ENCODE data around the gene NIPAL4.

The NIPAL4 gene

DNA sequence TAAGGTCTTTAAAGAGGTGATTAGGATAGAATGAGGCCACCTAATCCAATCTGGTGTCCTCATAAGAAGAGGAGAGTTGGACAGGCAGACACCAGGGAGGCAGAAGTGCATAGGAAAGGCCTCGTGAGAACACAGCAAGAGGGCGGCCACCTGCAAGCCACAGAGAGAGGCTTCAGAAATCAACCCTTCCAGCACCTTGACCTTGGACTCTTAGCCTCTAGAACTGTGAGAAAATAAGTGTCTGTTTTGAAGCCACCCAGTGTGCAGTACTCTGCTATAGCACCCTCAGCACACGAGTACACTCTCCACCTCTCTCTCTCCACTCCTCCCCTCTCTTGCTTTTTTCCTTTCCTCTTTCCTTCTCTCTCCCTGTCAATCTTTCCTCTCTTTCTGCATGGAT lies 26.8 kb downstream of the NIPAL4 start:
- Histone ChIP-seq H3K27ac (no peak overlapping the region), H3K4me1 (ENCODE audit: control insufficient read depth in 1 of 2, insufficient read depth in 1 of 2, low read depth in 1 of 2, low read length in 1 of 2) (peaks cover 9 to 11% of the 10 kb centered on the region in 2 experiments), H3K36me3 (peaks cover 99% of the 10 kb centered on the region), H3K27me3 (no peaks in the 10 kb centered on the region), H3K9me3 (no peaks in the 10 kb centered on the region), H3K4me3 (ENCODE audit: low read depth in 1 of 2, low read length in 1 of 2) (no peak overlapping the region)
- no peak for TF ChIP-seq CTCF (IDR thresholded peaks at IDR 0.05)

DNA sequence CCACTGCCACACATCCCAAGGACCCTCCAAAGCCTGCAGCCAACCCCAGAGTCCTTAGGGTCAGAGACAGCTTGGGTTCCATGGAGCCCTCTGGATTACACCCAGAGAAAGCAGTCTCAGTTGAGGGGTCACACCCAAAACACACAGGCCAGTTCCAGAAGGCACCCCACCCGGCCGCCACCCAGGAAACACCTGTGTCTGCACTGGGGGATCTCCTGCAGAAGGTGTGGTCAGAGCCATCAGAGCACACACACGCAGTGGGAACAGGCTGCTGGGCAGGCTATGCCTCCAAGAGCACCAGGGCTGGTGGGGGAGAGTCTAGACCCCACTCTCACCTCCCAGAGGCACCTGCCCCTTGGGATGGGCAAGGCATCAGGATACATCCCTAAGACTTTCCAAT lies 27.3 kb downstream of the NIPAL4 start:
- Histone ChIP-seq H3K4me3 (ENCODE audit: low read depth in 1 of 2, low read length in 1 of 2) (no peak overlapping the region), H3K27me3 (no peaks in the 10 kb centered on the region), H3K27ac (no peak overlapping the region), H3K4me1 (ENCODE audit: control insufficient read depth in 1 of 2, insufficient read depth in 1 of 2, low read depth in 1 of 2, low read length in 1 of 2) (peaks cover 9 to 11% of the 10 kb centered on the region in 2 experiments), H3K9me3 (no peaks in the 10 kb centered on the region), H3K36me3 (peaks cover 100% of the 10 kb centered on the region)
- no peak for TF ChIP-seq CTCF (IDR thresholded peaks at IDR 0.05)

DNA sequence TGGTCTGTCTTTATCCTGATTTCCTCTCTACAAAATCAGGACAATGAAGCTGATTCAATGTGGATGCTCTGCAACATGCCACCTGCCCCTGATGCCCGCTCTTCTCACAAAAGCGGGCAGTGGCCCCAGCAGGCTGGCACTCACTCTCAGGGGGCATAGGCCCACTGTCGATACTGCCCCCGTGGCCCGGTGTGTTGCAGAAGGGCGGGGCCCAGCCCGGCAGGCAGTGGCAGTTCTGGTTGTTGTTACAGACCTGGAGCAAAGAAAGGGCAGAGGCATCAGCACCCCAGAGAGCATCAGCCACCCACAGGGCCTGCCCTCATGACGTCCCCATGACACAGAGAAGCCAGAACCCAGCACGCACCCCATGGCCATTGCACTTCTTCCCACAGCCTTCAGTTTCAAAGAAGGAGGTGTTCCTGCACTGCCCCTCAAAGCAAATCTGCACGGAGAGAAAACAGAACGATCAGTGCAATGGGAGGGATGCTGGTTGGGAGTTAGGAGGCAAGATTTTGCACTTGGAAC lies 31.5 kb downstream of the NIPAL4 start:
- Histone ChIP-seq H3K27ac (no peak overlapping the region), H3K36me3 (peaks cover 95% of the 10 kb centered on the region), H3K4me1 (ENCODE audit: control insufficient read depth in 1 of 2, insufficient read depth in 1 of 2, low read depth in 1 of 2, low read length in 1 of 2) (peaks cover 22 to 25% of the 10 kb centered on the region in 2 experiments), H3K9me3 (no peaks in the 10 kb centered on the region), H3K27me3 (no peaks in the 10 kb centered on the region), H3K4me3 (ENCODE audit: low read depth in 1 of 2, low read length in 1 of 2) (no peak overlapping the region)
- TF ChIP-seq CTCF (IDR thresholded peaks at IDR 0.05): no peak

- peaks cover 22 to 25% of the 10 kb centered on the region in 2 experiments for H3K4me1 ChIP-seq (ENCODE audit: control insufficient read depth in 1 of 2, insufficient read depth in 1 of 2, low read depth in 1 of 2, low read length in 1 of 2)
- no peaks in the 10 kb centered on the region for H3K27me3 ChIP-seq
- no peak overlapping the region for H3K27ac ChIP-seq
- H3K9me3 ChIP-seq: no peaks in the 10 kb centered on the region
- H3K4me3 ChIP-seq (ENCODE audit: low read depth in 1 of 2, low read length in 1 of 2): no peak overlapping the region
- TF ChIP-seq CTCF (IDR thresholded peaks at IDR 0.05): no peak
- H3K36me3 ChIP-seq: peaks cover 95% of the 10 kb centered on the region
Measured at GRCh38 chr5:157492886-157493285, 32.9 kb downstream of the NIPAL4 start.

DNA sequence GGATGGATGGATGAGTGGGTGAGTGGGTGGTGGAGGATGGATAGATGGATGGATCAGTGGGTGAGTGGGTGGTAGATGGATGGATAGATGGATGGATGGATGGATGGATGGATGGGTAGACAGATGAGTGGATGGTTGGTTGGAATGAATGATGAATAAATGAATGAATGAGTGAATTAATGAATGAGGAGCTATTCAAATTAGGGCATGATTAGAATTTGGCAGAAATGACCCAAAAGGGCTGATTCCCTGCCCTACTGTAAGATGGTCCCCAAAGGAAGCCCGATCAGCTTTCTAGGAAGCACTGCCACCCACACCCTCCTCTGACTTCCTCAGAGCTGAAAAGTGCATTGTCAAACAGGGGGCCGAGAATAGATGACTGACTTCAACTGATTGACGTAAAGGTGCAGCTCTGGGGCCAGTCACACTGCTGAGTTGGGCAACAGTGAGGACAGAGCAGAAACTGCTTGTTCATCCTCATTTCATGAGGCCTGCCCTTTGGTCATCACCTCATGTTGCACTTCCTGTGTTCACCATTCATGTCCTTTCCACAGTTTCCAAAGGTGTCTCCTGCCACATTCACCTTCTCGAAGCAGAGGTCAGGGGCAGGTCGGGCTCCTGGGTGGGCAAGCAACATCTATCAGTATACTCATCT lies 34.3 kb downstream of the NIPAL4 start:
- Histone ChIP-seq H3K36me3 (peaks cover 95% of the 10 kb centered on the region), H3K27ac (peak overlapping the region; percentile 85), H3K4me3 (ENCODE audit: low read depth in 1 of 2, low read length in 1 of 2) (peak overlapping the region in 1 of 2 experiments; percentile 11), H3K27me3 (no peaks in the 10 kb centered on the region), H3K9me3 (no peaks in the 10 kb centered on the region), H3K4me1 (ENCODE audit: control insufficient read depth in 1 of 2, insufficient read depth in 1 of 2, low read depth in 1 of 2, low read length in 1 of 2) (peaks cover 22 to 25% of the 10 kb centered on the region in 2 experiments)
- peak; percentile 54 for TF ChIP-seq CTCF (IDR thresholded peaks at IDR 0.05)

Data from neutrophil (primary cell).